ENCODE data around the gene TRIM75.
"Not testable (repeated sequence)": the region's sequence is repeated elsewhere in the genome, so short reads cannot be mapped to it uniquely, and the experiment has no call there.

TRIM75 gene

DNA sequence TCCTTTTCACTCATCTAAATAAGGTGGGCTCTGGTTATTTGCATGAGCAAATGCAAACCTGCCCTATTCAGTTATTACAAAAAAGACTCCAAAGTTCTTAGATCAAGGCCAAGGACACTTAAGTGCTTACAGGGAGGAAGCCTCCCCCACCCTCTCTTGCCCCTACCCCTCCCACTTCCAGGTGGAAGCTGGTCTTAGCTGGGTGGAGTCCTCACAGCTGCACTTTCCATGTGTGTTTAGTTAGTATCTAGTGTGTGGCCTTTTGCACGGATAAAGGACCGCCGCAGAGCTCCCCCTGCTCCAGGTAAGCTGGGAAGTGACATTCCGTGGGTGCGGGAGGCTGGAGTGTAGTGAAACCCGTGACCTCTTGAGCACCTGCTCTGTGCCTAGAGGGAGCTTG is at the start of gene TRIM75:
TSS of gene TRIM75 (plus strand) at position 222 of the 400 bp plus-strand sequence. CDS start 5,282 bp downstream, outside the sequence.
- Mint-ChIP-seq H3K9me3 (no peaks in the 10 kb centered on the region), H3K27me3 (no peaks in the 10 kb centered on the region), H3K4me1 (ENCODE audit: low read depth) (no peaks in the 10 kb centered on the region), H3K4me3 (no peak within 1 kb of the TSS), H3K27ac (no peak within 1 kb of the TSS), H3K36me3 (ENCODE audit: low read depth) (no peaks in the 10 kb centered on the region)

DNA sequence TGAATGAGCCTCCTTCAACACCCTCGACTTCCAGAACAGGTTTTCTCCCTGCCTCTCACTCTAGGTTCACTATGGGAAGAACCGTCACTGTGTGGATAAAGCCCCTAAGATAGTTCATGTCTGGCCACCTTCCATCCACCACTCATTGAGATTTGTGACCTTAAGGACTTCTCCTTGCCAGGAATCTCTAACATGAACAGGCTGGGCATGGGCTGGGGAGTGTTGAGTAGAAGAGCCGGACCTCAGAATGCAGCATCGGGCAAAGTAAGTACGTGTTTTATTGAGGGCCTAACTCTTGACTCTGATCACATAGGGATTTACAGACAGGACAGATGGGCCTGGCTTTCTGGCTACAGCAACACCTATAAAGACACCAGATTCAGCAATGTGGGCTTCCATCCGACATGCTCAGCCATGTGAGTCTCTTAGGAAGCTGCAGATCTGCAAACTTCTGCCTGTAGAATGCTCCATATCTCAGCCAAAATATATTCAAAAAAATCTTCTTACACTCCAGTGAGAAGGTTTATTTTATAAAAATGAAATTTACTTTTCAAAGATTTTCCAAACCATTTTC is 48.2 kb upstream of the TRIM75 start:
- H3K27ac Mint-ChIP-seq: no peak overlapping the region

DNA sequence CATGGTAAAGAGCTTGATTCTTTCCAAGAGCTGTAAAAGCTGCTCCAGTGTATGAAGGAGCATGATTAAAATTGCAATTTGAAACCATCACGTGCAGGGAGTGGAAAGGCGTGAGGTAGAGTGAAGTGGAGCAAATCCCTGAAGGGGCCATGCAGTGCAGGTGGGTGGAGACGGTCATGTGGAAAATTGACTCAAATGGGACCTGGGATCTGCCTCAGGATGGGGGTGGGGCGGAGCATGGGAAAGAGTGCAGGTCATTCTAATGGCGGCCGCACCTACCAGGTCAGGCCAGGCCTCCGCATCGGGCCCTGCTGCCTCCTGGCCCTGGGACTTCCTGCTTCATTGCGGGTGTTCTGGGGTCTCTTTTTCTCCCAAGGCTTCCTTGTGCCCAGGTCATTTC is 47.2 kb upstream of the TRIM75 start:
- no peak overlapping the region for H3K27ac Mint-ChIP-seq
- no peaks in the 10 kb centered on the region for H3K36me3 Mint-ChIP-seq (ENCODE audit: low read depth)
- H3K9me3 Mint-ChIP-seq: no peaks in the 10 kb centered on the region
- peaks cover 13% of the 10 kb centered on the region for H3K27me3 Mint-ChIP-seq
- H3K4me1 Mint-ChIP-seq (ENCODE audit: low read depth): peaks cover 12% of the 10 kb centered on the region
- no peak overlapping the region for H3K4me3 Mint-ChIP-seq

More for the DNA sequence above, 48.2 kb upstream of the TRIM75 start:
- Mint-ChIP-seq H3K9me3 (no peaks in the 10 kb centered on the region), H3K4me3 (no peak overlapping the region), H3K4me1 (ENCODE audit: low read depth) (peaks cover 12% of the 10 kb centered on the region), H3K36me3 (ENCODE audit: low read depth) (no peaks in the 10 kb centered on the region), H3K27me3 (peaks cover 16% of the 10 kb centered on the region)

DNA sequence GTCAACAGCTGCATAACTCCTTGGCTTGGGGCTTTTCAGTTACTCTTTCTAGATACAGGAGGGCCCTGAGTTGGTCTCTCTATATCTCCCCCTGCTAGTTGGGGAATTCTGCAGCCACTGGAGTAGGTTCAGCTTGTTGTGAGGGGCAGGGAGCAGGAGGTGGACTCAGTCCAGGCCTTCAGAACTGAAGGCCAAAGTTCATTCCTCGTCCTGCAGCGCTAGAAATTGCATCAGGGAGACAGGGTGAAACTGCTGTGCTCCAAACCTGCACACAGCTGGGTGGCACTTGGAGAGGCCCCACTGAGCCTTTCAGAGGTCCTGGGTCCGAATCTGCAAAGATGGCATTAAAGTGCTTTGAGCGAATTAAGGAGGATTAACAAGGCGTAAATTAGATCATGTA is 46.8 kb upstream of the TRIM75 start:
- Mint-ChIP-seq H3K27me3 (peaks cover 9% of the 10 kb centered on the region), H3K9me3 (no peaks in the 10 kb centered on the region), H3K4me3 (no peak overlapping the region)

DNA sequence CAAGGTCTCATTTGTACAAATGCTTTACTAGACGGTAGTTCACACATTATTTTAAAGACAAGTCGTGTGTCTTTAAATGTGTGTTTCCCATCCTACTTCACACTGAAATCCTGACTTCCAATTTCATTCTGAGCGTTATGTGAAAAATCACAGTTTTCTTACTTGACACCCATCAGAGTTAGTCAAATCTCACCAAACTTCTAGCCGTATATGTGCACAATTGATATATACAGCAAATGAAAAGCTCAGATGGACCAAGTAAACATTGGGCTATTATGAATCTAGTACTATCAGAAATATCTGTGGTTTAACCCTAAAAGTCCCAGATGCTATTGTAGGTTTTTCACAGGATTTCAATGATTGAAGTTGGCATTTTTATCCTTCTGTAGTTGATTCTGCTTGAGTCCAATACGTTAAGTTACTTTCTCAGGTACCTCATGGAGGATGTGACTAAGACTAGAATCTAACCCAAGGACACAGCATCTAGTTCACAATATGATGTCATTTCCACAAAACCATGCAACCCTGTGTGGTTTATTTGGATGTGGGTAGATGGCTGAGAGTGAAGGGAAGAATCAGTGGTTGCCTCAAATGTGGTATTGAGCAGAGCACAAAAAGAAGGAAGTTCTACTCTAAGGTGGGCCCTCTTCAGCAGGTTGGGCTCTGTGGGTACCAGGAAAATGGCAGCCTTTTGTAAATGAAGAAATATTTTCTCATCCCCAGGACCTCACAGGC is 44.0 kb upstream of the TRIM75 start:
- no peaks in the 10 kb centered on the region for H3K9me3 Mint-ChIP-seq
- H3K27ac Mint-ChIP-seq: no peak overlapping the region
- no peak overlapping the region for H3K4me3 Mint-ChIP-seq
- no peaks in the 10 kb centered on the region for H3K36me3 Mint-ChIP-seq (ENCODE audit: low read depth)
- H3K4me1 Mint-ChIP-seq (ENCODE audit: low read depth): peaks cover 12% of the 10 kb centered on the region
- H3K27me3 Mint-ChIP-seq: peaks cover 9% of the 10 kb centered on the region

More for the DNA sequence above, 46.8 kb upstream of the TRIM75 start:
- H3K27ac Mint-ChIP-seq: no peak overlapping the region
- no peaks in the 10 kb centered on the region for H3K36me3 Mint-ChIP-seq (ENCODE audit: low read depth)
- peaks cover 12% of the 10 kb centered on the region for H3K4me1 Mint-ChIP-seq (ENCODE audit: low read depth)

DNA sequence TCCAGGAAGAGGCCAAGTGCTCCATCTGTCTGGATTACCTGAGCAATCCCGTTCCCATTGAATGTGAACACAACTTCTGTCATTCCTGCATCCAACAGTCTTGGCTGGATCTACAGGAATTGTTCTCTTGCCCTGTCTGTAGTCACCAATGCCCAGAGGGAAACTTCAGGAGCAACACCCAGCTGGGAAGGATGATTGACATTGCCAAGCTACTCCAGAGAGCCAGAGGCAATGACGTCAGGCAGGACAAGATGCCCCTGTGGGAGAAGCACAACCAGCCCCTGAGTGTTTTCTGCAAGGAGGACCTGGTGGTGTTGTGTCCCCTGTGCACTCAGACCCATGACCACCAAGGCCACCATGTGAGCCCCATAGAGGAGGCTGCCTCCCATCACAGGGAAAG is 43.2 kb upstream of the TRIM75 start:
- no peak overlapping the region for H3K4me3 Mint-ChIP-seq
- peaks cover 12% of the 10 kb centered on the region for H3K4me1 Mint-ChIP-seq (ENCODE audit: low read depth)
- no peaks in the 10 kb centered on the region for H3K9me3 Mint-ChIP-seq
- peaks cover 14% of the 10 kb centered on the region for H3K27me3 Mint-ChIP-seq
- no peak overlapping the region for H3K27ac Mint-ChIP-seq
- no peaks in the 10 kb centered on the region for H3K36me3 Mint-ChIP-seq (ENCODE audit: low read depth)

DNA sequence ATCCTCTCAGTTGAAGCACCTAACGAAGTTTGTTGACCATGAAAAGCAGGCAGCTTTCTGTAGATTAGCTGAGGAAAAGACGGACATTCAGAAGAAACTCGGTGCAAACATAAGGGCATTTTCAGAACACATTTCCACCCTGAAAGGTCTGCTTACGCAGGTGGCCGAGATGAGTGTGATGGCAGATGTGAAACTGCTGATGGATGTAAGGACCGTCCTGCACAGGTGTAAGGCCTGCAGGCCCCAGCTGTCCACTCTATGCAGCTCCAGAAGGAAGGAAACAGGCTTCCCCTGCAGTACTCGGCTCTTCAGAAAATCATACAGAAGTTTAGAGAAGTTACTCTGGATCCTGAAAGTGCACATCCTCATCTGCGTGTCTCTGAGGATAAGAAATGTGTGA is 42.7 kb upstream of the TRIM75 start:
- Mint-ChIP-seq H3K27me3 (peaks cover 14% of the 10 kb centered on the region), H3K36me3 (ENCODE audit: low read depth) (no peaks in the 10 kb centered on the region), H3K4me1 (ENCODE audit: low read depth) (peaks cover 12% of the 10 kb centered on the region), H3K4me3 (no peak overlapping the region), H3K9me3 (no peaks in the 10 kb centered on the region), H3K27ac (no peak overlapping the region)

DNA sequence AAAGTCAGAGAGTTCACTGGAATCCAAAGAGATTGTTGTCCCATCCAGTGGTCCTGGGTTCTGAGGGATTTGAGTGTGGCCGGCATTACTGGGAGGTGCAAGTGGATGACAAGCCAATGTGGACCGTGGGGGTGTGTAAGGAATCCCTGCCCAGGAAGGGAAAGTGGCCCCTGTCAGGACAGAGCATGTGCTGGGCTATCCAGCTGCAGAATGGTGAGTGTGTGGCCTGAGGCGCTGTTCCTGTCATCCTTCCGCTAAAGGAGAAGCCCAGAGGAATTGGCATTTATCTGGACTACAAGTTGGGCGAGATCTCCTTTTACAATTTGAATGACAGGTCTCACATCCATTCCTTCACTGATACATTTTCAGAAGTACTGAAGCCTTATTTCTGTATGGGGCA is 42.3 kb upstream of the TRIM75 start:
- Mint-ChIP-seq H3K36me3 (ENCODE audit: low read depth) (no peaks in the 10 kb centered on the region), H3K27me3 (peaks cover 14% of the 10 kb centered on the region), H3K4me3 (no peak overlapping the region), H3K9me3 (no peaks in the 10 kb centered on the region), H3K4me1 (ENCODE audit: low read depth) (peaks cover 12% of the 10 kb centered on the region), H3K27ac (no peak overlapping the region)

DNA sequence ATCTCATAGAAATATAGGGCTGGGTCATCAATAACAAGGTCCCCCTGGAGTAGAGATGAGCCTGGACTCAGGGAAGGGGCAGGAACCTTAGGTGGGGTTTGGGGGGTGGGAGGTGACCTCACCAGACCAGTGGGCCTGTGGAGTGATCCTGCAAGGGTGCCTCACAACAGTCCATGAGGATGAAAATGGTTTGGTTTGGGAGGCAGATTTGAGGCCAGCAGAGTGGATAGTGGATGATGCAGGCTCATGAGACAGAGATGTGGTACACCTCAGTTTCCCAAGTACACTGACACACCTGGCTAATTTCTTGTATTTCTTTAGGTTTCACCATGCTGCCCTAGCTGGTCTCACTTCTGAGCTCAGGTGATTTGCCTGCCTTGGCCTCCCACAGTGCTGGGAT is 40.0 kb upstream of the TRIM75 start:
- H3K9me3 Mint-ChIP-seq: no peaks in the 10 kb centered on the region
- H3K4me1 Mint-ChIP-seq (ENCODE audit: low read depth): peaks cover 12% of the 10 kb centered on the region
- H3K27me3 Mint-ChIP-seq: peaks cover 9% of the 10 kb centered on the region
- no peaks in the 10 kb centered on the region for H3K36me3 Mint-ChIP-seq (ENCODE audit: low read depth)
- H3K4me3 Mint-ChIP-seq: no peak overlapping the region
- no peak overlapping the region for H3K27ac Mint-ChIP-seq

DNA sequence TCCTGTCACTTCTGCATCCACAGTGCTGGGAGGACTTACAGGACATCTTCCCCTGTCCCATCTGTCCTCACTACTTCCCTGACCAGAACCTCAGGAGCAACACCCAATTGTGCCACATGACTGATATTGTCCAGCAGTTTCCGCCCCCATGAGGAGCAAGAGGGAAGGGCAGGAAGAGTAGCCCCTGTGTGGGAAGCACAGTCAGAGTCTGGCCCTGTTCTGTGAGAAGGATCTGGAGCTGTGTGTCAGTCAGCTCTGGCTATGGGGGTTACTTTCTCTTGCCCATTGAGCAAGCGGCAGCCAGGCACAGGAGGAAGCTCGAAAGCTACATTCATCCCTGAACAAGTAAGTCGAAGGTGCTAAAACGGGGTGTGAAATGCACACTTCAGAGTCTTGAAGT is 36.7 kb upstream of the TRIM75 start:
- H3K4me3 Mint-ChIP-seq: no peak overlapping the region
- no peaks in the 10 kb centered on the region for H3K9me3 Mint-ChIP-seq
- H3K27me3 Mint-ChIP-seq: peaks cover 5% of the 10 kb centered on the region
- H3K36me3 Mint-ChIP-seq (ENCODE audit: low read depth): no peaks in the 10 kb centered on the region
- no peaks in the 10 kb centered on the region for H3K4me1 Mint-ChIP-seq (ENCODE audit: low read depth)
- no peak overlapping the region for H3K27ac Mint-ChIP-seq

DNA sequence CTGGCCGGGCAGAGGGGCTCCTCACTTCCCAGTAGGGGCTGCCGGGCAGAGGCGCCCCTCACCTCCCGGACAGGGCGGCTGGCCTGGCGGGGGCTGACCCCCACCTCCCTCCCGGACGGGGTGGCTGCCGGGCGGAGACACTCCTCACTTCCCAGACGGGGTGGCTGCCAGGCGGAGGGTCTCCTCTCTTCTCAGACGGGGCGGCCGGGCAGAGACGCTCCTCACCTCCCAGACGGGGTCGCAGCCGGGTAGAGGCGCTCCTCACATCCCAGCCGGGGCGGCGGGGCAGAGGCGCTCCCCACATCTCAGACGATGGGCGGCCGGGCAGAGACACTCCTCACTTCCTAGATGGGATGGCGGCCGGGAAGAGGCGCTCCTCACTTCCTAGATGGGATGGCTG is 33.7 kb upstream of the TRIM75 start:
- not testable (repeated sequence) for H3K36me3 Mint-ChIP-seq (ENCODE audit: low read depth); H3K27ac Mint-ChIP-seq; H3K9me3 Mint-ChIP-seq; H3K4me3 Mint-ChIP-seq; H3K4me1 Mint-ChIP-seq (ENCODE audit: low read depth); H3K27me3 Mint-ChIP-seq

DNA sequence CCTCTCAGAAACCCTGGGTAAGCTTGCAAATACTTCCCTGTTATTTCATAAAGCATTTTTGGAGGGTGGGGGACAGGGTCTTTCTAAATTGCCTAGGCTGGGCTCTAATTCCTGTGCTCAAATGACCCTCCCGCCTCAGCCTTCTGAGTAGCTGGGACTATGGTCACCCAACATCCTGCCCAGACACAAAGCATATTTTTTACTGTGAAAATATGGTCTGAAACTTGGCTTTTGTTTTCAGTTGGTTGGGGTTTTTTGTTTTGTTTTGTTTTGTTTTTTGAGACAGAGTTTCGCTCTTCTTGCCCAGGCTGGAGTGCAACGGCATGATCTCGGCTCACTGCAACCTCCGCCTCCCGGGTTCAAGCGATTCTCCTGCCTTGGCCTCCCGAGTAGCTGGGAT is 27.9 kb upstream of the TRIM75 start:
- H3K27me3 Mint-ChIP-seq; H3K36me3 Mint-ChIP-seq (ENCODE audit: low read depth); H3K9me3 Mint-ChIP-seq; H3K27ac Mint-ChIP-seq; H3K4me3 Mint-ChIP-seq; H3K4me1 Mint-ChIP-seq (ENCODE audit: low read depth): not testable (repeated sequence)

DNA sequence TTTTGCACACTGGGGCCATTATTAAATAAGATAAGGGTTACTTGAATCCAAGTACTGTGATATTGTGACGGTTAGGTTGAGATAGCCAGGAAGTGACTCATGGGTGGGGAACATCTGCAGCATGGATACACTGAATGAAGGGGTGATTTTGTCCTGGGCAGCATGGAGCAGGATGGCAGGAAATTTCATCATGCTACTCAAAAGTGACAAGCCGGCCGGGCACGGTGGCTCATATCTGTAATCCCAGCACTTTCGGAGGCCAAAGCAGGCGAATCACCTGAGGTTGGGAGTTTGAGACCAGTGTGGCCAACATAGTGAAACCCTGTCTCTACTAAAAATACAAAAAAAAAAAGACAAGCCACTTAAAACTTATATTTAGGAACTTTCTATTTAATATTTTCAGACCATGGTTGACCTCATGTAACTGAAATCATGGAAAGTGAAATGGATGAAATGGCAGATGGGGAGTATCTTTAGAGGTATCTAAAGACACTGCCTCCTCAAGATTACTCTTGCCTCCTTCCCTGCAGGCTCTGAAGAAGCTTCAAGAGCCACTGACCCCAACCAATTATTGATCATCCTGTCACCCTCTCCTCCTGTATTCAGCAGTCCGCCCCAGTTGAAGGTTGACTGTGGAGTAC is 25.8 kb upstream of the TRIM75 start:
- H3K27me3 Mint-ChIP-seq: no peaks in the 10 kb centered on the region
- H3K27ac Mint-ChIP-seq: no peak overlapping the region
- no peaks in the 10 kb centered on the region for H3K9me3 Mint-ChIP-seq
- no peaks in the 10 kb centered on the region for H3K4me1 Mint-ChIP-seq (ENCODE audit: low read depth)
- no peaks in the 10 kb centered on the region for H3K36me3 Mint-ChIP-seq (ENCODE audit: low read depth)
- H3K4me3 Mint-ChIP-seq: no peak overlapping the region

DNA sequence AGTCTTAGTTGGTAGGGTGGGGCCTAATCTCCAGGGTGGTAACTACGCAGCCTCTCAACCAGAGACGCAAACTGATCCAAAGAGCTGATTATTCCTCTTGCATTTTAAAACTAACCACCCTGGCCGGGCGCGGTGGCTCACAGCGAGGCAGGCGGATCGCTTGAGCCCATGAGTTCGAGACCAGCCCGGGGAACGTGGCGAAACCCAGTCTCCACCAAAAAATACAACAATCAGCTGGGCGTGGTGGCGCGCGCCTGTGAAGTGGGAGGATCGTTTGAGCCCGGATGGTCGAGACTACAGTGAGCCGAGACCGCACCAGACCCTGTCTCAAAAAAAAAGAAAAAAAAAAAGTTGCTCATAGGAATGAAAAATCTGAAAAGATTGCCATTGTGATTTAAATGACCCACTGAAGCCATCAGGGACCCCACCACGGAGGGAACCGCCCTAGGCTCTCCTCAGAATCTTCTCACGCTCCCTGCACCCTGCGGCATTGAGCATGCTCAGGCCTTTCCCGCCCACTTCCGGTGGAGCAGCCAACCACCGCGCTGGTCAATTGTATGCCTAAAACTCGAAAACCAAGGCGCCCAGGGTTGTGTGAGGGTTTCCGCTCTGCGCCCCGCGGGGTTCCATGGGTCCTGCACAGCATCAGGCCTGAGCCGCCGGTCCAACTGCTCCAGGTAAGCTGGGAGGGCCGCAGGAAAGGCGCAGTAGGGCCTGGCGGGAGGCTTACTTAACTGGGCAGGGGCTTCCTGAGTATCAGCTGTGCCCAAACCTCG is 22.0 kb upstream of the TRIM75 start, which contains the start of gene TRIM60:
TSS of gene TRIM60 (plus strand) at position 564 of the 776 bp plus-strand sequence. CDS start 8,074 bp downstream, outside the sequence.
- no peaks in the 10 kb centered on the region for H3K9me3 Mint-ChIP-seq
- no peak within 1 kb of the TSS for H3K4me3 Mint-ChIP-seq
- no peaks in the 10 kb centered on the region for H3K36me3 Mint-ChIP-seq (ENCODE audit: low read depth)
- no peaks in the 10 kb centered on the region for H3K4me1 Mint-ChIP-seq (ENCODE audit: low read depth)
- H3K27me3 Mint-ChIP-seq: no peaks in the 10 kb centered on the region
- H3K27ac Mint-ChIP-seq: no peak within 1 kb of the TSS

DNA sequence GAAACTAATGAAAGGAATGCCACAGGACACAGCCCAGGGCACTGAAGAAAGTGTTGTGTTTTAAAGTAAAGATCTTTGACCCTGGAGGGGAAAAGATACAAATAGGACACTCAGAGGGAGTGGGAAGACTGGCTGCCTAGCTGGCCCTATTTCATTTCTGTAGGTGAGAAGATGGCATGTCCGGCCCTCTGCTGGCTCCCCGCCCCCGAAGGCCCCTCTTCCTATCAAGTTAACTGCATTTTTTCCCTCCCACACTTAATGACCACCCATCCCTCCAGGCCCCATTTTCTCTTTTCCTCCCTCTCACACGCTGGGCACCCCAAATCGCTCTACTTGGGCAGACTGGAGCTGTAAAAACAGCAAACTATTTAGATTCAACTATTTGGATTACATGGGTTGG is 5.5 kb upstream of the TRIM75 start:
- H3K4me1 Mint-ChIP-seq (ENCODE audit: low read depth): no peaks in the 10 kb centered on the region
- H3K27ac Mint-ChIP-seq: no peak overlapping the region
- H3K36me3 Mint-ChIP-seq (ENCODE audit: low read depth): no peaks in the 10 kb centered on the region
- no peaks in the 10 kb centered on the region for H3K27me3 Mint-ChIP-seq
- no peaks in the 10 kb centered on the region for H3K9me3 Mint-ChIP-seq
- no peak overlapping the region for H3K4me3 Mint-ChIP-seq

Data from stimulated activated naive CD8-positive, alpha-beta T cell treated with anti-CD3 and anti-CD28 coated beads, Interleukin-15, Interleukin-2, amounts not matched to agents 100 ng/mL and 50 ng/mL, for 24 hours (primary cell).